ENCODE measurements around the gene TGFBR2.
A peak's percentile ranks its signal among the peaks of the same experiment; 100 is the strongest.

TGFBR2 gene

GRCh38 chr3:30675774-30676173, 69.4 kb downstream of the TGFBR2 start:
- peak overlapping the region; percentile 96 for H3K27ac Mint-ChIP-seq
- peaks cover 98% of the 10 kb centered on the region for H3K4me1 Mint-ChIP-seq
- H3K36me3 Mint-ChIP-seq: peaks cover 78% of the 10 kb centered on the region
- H3K27me3 Mint-ChIP-seq: no peaks in the 10 kb centered on the region
- H3K4me3 Mint-ChIP-seq: peak overlapping the region; percentile 71
- peaks cover 8% of the 10 kb centered on the region for H3K9me3 Mint-ChIP-seq

DNA sequence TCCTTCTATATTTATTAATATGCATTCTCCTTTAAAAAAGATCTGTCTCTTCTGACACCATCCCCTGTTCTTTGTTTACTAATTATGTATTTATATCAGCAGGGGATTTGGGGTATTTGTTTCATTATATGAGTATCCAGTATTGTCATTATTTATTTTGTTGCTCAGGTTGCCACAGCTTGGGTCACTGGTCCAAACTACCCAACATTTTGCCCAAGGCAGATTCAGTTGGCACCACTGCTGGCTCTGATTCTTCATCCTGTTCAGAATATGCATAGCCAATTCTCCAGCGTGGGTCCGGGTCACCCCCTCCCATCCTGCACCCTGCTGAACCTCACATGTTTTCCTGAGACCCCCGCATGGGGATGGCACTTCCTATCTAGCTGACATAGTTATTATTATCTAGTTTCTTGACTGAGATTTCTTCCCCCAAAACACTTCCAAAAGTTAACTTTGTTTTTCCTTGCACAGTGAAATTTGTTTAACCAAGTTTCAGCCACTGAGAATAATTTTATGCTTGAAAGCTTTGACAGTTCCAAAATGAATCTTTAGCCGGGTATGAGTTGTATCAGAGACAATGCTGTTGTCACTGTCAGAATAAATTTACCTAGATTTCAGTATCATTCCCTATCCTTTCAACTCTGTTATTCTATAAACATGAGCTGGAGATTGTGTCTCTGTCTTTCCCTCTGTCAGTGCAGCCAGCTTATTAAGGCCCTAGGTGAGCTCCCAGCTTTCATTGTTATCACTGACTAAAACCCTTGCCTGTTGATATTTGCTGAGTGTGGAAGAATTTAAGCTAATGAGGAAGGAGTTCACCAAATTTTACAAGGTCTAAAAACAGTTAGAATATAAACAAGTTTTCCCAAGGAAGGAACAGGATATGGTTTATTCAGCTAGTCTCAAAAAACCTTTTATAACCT, 70.3 kb downstream of the TGFBR2 start:
- Mint-ChIP-seq H3K4me1 (peaks cover 98% of the 10 kb centered on the region), H3K36me3 (peaks cover 78% of the 10 kb centered on the region), H3K27me3 (no peaks in the 10 kb centered on the region), H3K27ac (peak overlapping the region; percentile 96), H3K9me3 (peaks cover 8% of the 10 kb centered on the region), H3K4me3 (peak overlapping the region; percentile 77)

- H3K36me3 Mint-ChIP-seq: peaks cover 77% of the 10 kb centered on the region
- peak overlapping the region; percentile 77 for H3K4me3 Mint-ChIP-seq
- H3K4me1 Mint-ChIP-seq: peaks cover 98% of the 10 kb centered on the region
- H3K9me3 Mint-ChIP-seq: peaks cover 8% of the 10 kb centered on the region
- H3K27ac Mint-ChIP-seq: peak overlapping the region; percentile 96
- no peaks in the 10 kb centered on the region for H3K27me3 Mint-ChIP-seq
Measured at GRCh38 chr3:30677347-30677685, 70.9 kb downstream of the TGFBR2 start.

GRCh38 chr3:30679045-30679444, 72.6 kb downstream of the TGFBR2 start:
- no peaks in the 10 kb centered on the region for H3K27me3 Mint-ChIP-seq
- H3K4me1 Mint-ChIP-seq: peaks cover 98% of the 10 kb centered on the region
- H3K4me3 Mint-ChIP-seq: peak overlapping the region; percentile 61
- peaks cover 8% of the 10 kb centered on the region for H3K9me3 Mint-ChIP-seq
- H3K36me3 Mint-ChIP-seq: peaks cover 72% of the 10 kb centered on the region
- peak overlapping the region; percentile 86 for H3K27ac Mint-ChIP-seq

DNA sequence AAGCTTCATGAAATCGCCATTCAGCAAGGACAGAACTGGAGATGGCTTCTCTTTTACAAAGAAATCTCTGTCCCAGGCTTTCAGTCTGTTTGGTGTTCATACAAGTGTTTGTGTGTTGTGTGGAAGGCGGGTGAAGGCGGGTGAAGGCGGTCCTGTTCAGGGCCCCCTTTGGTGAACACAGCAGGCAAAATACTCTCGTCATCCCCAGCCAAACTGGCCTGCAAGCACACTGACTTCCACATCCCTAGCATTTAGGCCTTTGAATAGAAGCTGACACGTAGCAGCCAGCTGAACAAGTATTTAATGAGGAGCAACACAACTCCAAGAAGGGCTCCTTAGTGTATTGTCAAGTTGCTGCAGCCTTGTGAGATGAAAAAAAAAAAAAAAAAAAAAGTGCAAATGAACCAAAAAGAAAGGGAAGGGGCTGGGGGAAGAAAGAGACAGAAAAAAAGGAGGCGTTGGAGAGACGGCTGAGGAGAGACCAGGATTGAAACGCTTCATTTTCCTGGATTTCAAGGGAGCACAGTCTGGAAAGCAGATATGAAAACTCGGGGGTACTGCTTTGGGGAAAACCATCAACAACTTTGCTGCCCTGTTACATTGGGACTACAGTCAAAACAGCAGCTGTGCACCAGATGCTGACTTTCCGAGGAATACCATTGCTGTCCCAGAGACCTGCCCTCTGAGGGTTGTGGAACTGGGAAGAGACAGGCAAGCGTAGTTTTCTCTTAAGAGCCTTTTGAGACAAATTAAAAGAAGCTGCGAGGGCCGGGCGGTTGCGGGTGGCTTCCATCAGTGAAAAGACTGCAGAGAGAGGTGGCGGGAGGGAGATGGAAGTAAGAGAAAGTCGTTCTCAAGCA, 74.6 kb downstream of the TGFBR2 start:
- peaks cover 8% of the 10 kb centered on the region for H3K9me3 Mint-ChIP-seq
- no peaks in the 10 kb centered on the region for H3K27me3 Mint-ChIP-seq
- peak overlapping the region; percentile 67 for H3K4me3 Mint-ChIP-seq
- peak overlapping the region; percentile 97 for H3K27ac Mint-ChIP-seq
- peaks cover 98% of the 10 kb centered on the region for H3K4me1 Mint-ChIP-seq
- peaks cover 70% of the 10 kb centered on the region for H3K36me3 Mint-ChIP-seq

DNA sequence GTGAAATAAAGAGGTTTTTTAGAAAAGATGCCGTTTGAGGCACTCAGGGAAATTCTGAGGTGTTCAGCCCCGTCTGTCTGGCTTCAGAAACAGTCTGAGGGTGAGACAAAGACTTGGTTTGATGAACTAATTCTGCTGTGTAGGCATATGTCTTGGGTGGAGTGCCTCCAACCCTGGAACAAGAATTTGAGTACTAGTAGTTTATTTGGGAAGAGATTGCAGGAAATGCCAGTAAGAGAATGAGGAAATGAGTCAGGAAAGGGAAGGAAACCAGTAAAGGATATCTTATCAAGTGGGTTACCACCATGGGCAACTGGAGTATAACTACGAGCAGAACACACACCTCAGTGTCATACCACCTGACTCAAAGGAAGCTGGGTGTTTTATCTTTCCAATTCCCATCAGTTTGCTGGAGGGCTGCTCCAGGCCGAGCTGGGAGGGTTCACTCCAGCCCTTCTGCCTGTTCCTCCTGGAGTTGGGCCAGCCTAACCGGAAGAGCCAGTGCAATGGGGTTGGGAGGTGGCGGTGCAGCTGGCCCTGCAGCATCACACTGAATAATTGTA, 75.3 kb downstream of the TGFBR2 start:
- Mint-ChIP-seq H3K27me3 (no peaks in the 10 kb centered on the region), H3K27ac (peak overlapping the region; percentile 97), H3K4me1 (peaks cover 98% of the 10 kb centered on the region), H3K9me3 (peaks cover 7% of the 10 kb centered on the region), H3K36me3 (peaks cover 70% of the 10 kb centered on the region), H3K4me3 (peak overlapping the region; percentile 67)

GRCh38 chr3:30682434-30683155, 76.2 kb downstream of the TGFBR2 start:
- Mint-ChIP-seq H3K27me3 (no peaks in the 10 kb centered on the region), H3K36me3 (peaks cover 68% of the 10 kb centered on the region), H3K4me3 (peak overlapping the region; percentile 67), H3K27ac (peak overlapping the region; percentile 97), H3K4me1 (peaks cover 98% of the 10 kb centered on the region), H3K9me3 (no peaks in the 10 kb centered on the region)

GRCh38 chr3:30683769-30684168, 77.4 kb downstream of the TGFBR2 start:
- no peaks in the 10 kb centered on the region for H3K27me3 Mint-ChIP-seq
- H3K4me1 Mint-ChIP-seq: peaks cover 98% of the 10 kb centered on the region
- no peaks in the 10 kb centered on the region for H3K9me3 Mint-ChIP-seq
- H3K27ac Mint-ChIP-seq: peak overlapping the region; percentile 85
- peaks cover 69% of the 10 kb centered on the region for H3K36me3 Mint-ChIP-seq
- H3K4me3 Mint-ChIP-seq: peak overlapping the region; percentile 71

- H3K27me3 Mint-ChIP-seq: no peaks in the 10 kb centered on the region
- peaks cover 67% of the 10 kb centered on the region for H3K36me3 Mint-ChIP-seq
- H3K4me3 Mint-ChIP-seq: peak overlapping the region; percentile 71
- no peaks in the 10 kb centered on the region for H3K9me3 Mint-ChIP-seq
- peak overlapping the region; percentile 85 for H3K27ac Mint-ChIP-seq
- peaks cover 98% of the 10 kb centered on the region for H3K4me1 Mint-ChIP-seq
Measured at GRCh38 chr3:30684356-30684755, 78.0 kb downstream of the TGFBR2 start.

- peaks cover 100% of the 10 kb centered on the region for H3K4me1 Mint-ChIP-seq
- no peaks in the 10 kb centered on the region for H3K27me3 Mint-ChIP-seq
- H3K36me3 Mint-ChIP-seq: peaks cover 65% of the 10 kb centered on the region
- peak overlapping the region; percentile 85 for H3K27ac Mint-ChIP-seq
- H3K4me3 Mint-ChIP-seq: peak overlapping the region; percentile 31
- no peaks in the 10 kb centered on the region for H3K9me3 Mint-ChIP-seq
Measured at GRCh38 chr3:30685267-30685667, 78.9 kb downstream of the TGFBR2 start.

- Mint-ChIP-seq H3K27ac (peak overlapping the region; percentile 85), H3K4me3 (no peak overlapping the region), H3K4me1 (peaks cover 100% of the 10 kb centered on the region), H3K36me3 (peaks cover 64% of the 10 kb centered on the region), H3K9me3 (no peaks in the 10 kb centered on the region), H3K27me3 (no peaks in the 10 kb centered on the region)
Measured at GRCh38 chr3:30686176-30686575, 79.8 kb downstream of the TGFBR2 start.

- Mint-ChIP-seq H3K27me3 (no peaks in the 10 kb centered on the region), H3K36me3 (peaks cover 60% of the 10 kb centered on the region), H3K9me3 (no peaks in the 10 kb centered on the region), H3K4me1 (peaks cover 99% of the 10 kb centered on the region), H3K27ac (peak overlapping the region; percentile 92), H3K4me3 (no peak overlapping the region)
Measured at GRCh38 chr3:30686799-30687198, 80.4 kb downstream of the TGFBR2 start.

- peaks cover 58% of the 10 kb centered on the region for H3K36me3 Mint-ChIP-seq
- H3K27ac Mint-ChIP-seq: peak overlapping the region; percentile 92
- H3K4me3 Mint-ChIP-seq: peak overlapping the region; percentile 40
- H3K4me1 Mint-ChIP-seq: peaks cover 97% of the 10 kb centered on the region
- no peaks in the 10 kb centered on the region for H3K9me3 Mint-ChIP-seq
- H3K27me3 Mint-ChIP-seq: no peaks in the 10 kb centered on the region
Measured at GRCh38 chr3:30687930-30688570, 81.6 kb downstream of the TGFBR2 start.

GRCh38 chr3:30688776-30689641, 82.6 kb downstream of the TGFBR2 start:
- Mint-ChIP-seq H3K4me1 (peaks cover 95% of the 10 kb centered on the region), H3K4me3 (peak overlapping the region; percentile 86), H3K27me3 (no peaks in the 10 kb centered on the region), H3K36me3 (peaks cover 54% of the 10 kb centered on the region), H3K9me3 (no peaks in the 10 kb centered on the region), H3K27ac (peak overlapping the region; percentile 99)

All from activated naive CD4-positive, alpha-beta T cell treated with anti-CD3 and anti-CD28 coated beads, Interleukin-2, amount 50 U/mL, for 24 hours (primary cell).